ENCODE measurements around the gene MED12L. TPM values are rescaled to one million over a fixed set of nuclear protein-coding genes. Genes with fewer than 3 reads are reported as not detected.

MED12L gene
- total RNA-seq, 6 donors from 2014 or later, result 0.27 to 1.5 (median 0.31) TPM; not detected in 2

DNA sequence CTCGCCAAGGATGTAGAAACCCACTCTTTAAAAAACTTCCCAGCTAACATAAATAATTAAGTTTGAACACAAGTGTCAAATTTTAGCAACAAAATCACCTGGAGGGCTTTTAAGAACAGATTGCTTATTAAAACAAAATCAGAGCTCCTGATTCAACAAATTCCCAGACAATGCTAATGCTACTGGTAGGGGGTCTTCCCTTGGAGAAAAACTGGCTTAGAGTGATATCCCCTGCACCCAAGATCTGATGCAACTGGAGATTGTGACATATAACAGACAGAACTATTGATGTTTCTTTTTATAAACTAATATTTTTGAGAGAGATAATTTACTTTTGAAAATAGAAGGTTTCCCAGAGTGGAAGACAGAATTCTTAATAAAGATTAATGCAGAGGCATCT lies 355.5 kb downstream of the MED12L start:
- Histone ChIP-seq H3K36me3 (no peaks in the 10 kb centered on the region), H3K27me3 (no peaks in the 10 kb centered on the region), H3K4me3 (no peak overlapping the region), H3K4me1 (no peaks in the 10 kb centered on the region), H3K9me3 (no peaks in the 10 kb centered on the region), H3K27ac (no peak overlapping the region)
- DNase-seq (no peak), ATAC-seq (ENCODE audit: low FRiP score in 2 of 2) (no peak)
- 74 to 91% methylated on average over 1 of the region's 1 CpG for WGBS, 2 donors
- TF ChIP-seq POLR2A (IDR thresholded peaks at IDR 0.05) (no peak), POLR2AphosphoS5 (IDR thresholded peaks at IDR 0.05) (no peak), EP300 (IDR thresholded peaks at IDR 0.05) (no peak)
- TF ChIP-seq, protein P1, sequence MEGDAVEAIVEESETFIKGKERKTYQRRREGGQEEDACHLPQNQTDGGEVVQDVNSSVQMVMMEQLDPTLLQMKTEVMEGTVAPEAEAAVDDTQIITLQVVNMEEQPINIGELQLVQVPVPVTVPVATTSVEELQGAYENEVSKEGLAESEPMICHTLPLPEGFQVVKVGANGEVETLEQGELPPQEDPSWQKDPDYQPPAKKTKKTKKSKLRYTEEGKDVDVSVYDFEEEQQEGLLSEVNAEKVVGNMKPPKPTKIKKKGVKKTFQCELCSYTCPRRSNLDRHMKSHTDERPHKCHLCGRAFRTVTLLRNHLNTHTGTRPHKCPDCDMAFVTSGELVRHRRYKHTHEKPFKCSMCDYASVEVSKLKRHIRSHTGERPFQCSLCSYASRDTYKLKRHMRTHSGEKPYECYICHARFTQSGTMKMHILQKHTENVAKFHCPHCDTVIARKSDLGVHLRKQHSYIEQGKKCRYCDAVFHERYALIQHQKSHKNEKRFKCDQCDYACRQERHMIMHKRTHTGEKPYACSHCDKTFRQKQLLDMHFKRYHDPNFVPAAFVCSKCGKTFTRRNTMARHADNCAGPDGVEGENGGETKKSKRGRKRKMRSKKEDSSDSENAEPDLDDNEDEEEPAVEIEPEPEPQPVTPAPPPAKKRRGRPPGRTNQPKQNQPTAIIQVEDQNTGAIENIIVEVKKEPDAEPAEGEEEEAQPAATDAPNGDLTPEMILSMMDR (IDR thresholded peaks at IDR 0.05), result no peak

DNA sequence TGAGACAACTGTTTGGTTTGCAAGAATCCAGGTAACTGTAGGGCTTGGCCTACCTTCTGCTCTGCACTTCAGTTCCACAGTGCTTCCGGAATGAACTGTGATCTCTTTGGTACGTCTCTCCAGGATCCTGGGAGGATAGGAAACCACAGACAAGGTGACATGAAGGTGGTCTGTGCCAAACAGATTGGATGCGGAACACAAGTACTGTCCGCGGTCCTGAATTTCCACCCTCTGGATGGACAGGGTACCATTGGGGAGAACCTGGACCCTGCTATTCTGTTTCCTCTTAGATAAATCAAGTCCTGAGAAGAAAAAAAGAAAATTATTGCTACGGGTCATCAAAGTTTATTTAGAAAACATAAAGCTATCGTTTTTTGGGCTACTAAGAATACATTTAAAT lies 358.1 kb downstream of the MED12L start:
- Histone ChIP-seq H3K36me3 (peaks cover 0 to 4% (median 0%) of the 10 kb centered on the region in 4 donors), H3K9me3 (no peaks in the 10 kb centered on the region), H3K27me3 (no peaks in the 10 kb centered on the region), H3K4me3 (no peak overlapping the region), H3K4me1 (no peaks in the 10 kb centered on the region), H3K27ac (no peak overlapping the region)
- ATAC-seq (ENCODE audit: low FRiP score in 2 of 2) (no peak), DNase-seq (no peak)
- 86 to 88% methylated on average over 6 to 7 of the region's 7 CpGs for WGBS, 2 donors
- no peak for TF ChIP-seq POLR2A (IDR thresholded peaks at IDR 0.05)
- no peak for TF ChIP-seq POLR2AphosphoS5 (IDR thresholded peaks at IDR 0.05)
- no peak for TF ChIP-seq EP300 (IDR thresholded peaks at IDR 0.05)
- TF ChIP-seq, protein P1 (IDR thresholded peaks at IDR 0.05), result no peak

- no peaks in the 10 kb centered on the region for H3K4me1 ChIP-seq
- H3K4me3 ChIP-seq, result no peak overlapping the region
- ATAC-seq (ENCODE audit: low FRiP score in 2 of 2) (peak in 1 of 2 donors; percentile 81), DNase-seq (peak in 1 of 2 donors; percentile 43)
- H3K27ac ChIP-seq, result no peak overlapping the region
- TF ChIP-seq, protein P1 (IDR thresholded peaks at IDR 0.05), result no peak
- TF ChIP-seq EP300 (IDR thresholded peaks at IDR 0.05) (no peak), POLR2A (IDR thresholded peaks at IDR 0.05) (no peak), POLR2AphosphoS5 (IDR thresholded peaks at IDR 0.05) (no peak)
- peaks cover 0 to 4% (median 0%) of the 10 kb centered on the region in 4 donors for H3K36me3 ChIP-seq
- H3K27me3 ChIP-seq, result no peaks in the 10 kb centered on the region
- H3K9me3 ChIP-seq, result no peaks in the 10 kb centered on the region
- WGBS, 2 donors, result 63 to 64% methylated on average over 5 of the region's 5 CpGs
Measured at GRCh38 chr3:151445273-151446001, 360.0 kb downstream of the MED12L start.

- Histone ChIP-seq H3K27me3 (no peaks in the 10 kb centered on the region), H3K9me3 (no peaks in the 10 kb centered on the region), H3K4me1 (no peaks in the 10 kb centered on the region), H3K27ac (no peak overlapping the region), H3K36me3 (peaks cover 0 to 4% (median 0%) of the 10 kb centered on the region in 4 donors), H3K4me3 (no peak overlapping the region)
- 49 to 65% methylated on average over 3 of the region's 3 CpGs for WGBS, 2 donors
- TF ChIP-seq, protein P1 (IDR thresholded peaks at IDR 0.05), result no peak
- TF ChIP-seq POLR2A (IDR thresholded peaks at IDR 0.05) (no peak), POLR2AphosphoS5 (IDR thresholded peaks at IDR 0.05) (no peak), EP300 (IDR thresholded peaks at IDR 0.05) (no peak)
- ATAC-seq (ENCODE audit: low FRiP score in 2 of 2) (no peak), DNase-seq (no peak)
Measured at GRCh38 chr3:151446002-151446340, 360.5 kb downstream of the MED12L start.

GRCh38 chr3:151452368-151452767 lies 366.9 kb downstream of the MED12L start:
- H3K4me3 ChIP-seq, result no peak overlapping the region
- no peaks in the 10 kb centered on the region for H3K27me3 ChIP-seq
- H3K36me3 ChIP-seq, result peaks cover 0 to 4% (median 0%) of the 10 kb centered on the region in 4 donors
- 41 to 97% methylated on average over 1 of the region's 1 CpG for WGBS, 2 donors
- TF ChIP-seq, protein P1 (IDR thresholded peaks at IDR 0.05), result no peak
- TF ChIP-seq EP300 (IDR thresholded peaks at IDR 0.05), result no peak
- no peak for TF ChIP-seq POLR2AphosphoS5 (IDR thresholded peaks at IDR 0.05)
- no peak for TF ChIP-seq POLR2A (IDR thresholded peaks at IDR 0.05)
- no peaks in the 10 kb centered on the region for H3K9me3 ChIP-seq
- DNase-seq, result no peak
- H3K4me1 ChIP-seq, result no peaks in the 10 kb centered on the region
- H3K27ac ChIP-seq, result no peak overlapping the region
- no peak for ATAC-seq (ENCODE audit: low FRiP score in 2 of 2)

Measured in upper lobe of left lung (tissue), 6 donors.